SK-N-SH (cell line): Measurements from ENCODE around the gene DSCAM. TPM values are rescaled to one million over a fixed set of nuclear protein-coding genes. Genes with fewer than 3 reads are reported as not detected.

Experiments used
- CTCF ChIA-PET: fragments of 300-600, 350-600 bp; formaldehyde crosslinking; extraction: SDS; loops from one replicate; lab custom pipeline; 2021; lab: Yijun Ruan, JAX
- POLR2A ChIA-PET: fragments of 350-600 bp; sonication (Branson Sonifier 250); formaldehyde crosslinking; extraction: SDS; loops from one replicate; lab custom pipeline; 2020; ENCODE audit warnings: antibody characterized with exemption, inconsistent platforms; lab: Yijun Ruan, JAX
- DNase-seq: peaks from one replicate; pipeline ENCODE4 v3.0.0; 2012
- H2AFZ ChIP-seq: fragments of 200-600 bp; sonication (generic); 2 replicates; pipeline ENCODE4 v1.8.1; 2016; ENCODE audit warnings: antibody characterized with exemption, mild to moderate bottlenecking, low read depth
- H3F3A ChIP-seq: fragments of 200-600 bp; sonication (generic); replicated peaks from 2 replicates; pipeline ENCODE3; 2016; ENCODE audit warnings: antibody characterized with exemption, mild to moderate bottlenecking; ENCODE audit not compliant: insufficient read depth
- H3K27ac ChIP-seq, 2 experiments: fragments of 200-500 bp in 1 of 2; fragments of 200-600 bp in 1 of 2; sonication (Bioruptor generic) in 1 of 2; sonication (generic), shearing (Covaris generic) in 1 of 2; 2 replicates each; pipeline versions ENCODE4 v1.5.1 to v1.6.1; 2014 to 2016; ENCODE audit warnings: low read depth in 2 of 2, inconsistent platforms in 1 of 2, low read length in 1 of 2, mild to moderate bottlenecking in 1 of 2, mixed read lengths in 1 of 2
- H3K27me3 ChIP-seq: fragments of 200-600 bp; sonication (generic), shearing (Covaris generic); 2 replicates; pipeline ENCODE4 v1.6.1; 2016; ENCODE audit warnings: mixed run types; ENCODE audit not compliant: insufficient read depth
- H3K36me3 ChIP-seq, 2 experiments: fragments of 200-500 bp in 1 of 2; fragments of 200-600 bp in 1 of 2; sonication (Bioruptor generic) in 1 of 2; sonication (generic) in 1 of 2; replicated peaks in 1 of 2; 2 replicates each; pipeline versions ENCODE3 to v1.5.1; 2014 to 2016; ENCODE audit warnings: low read length in 1 of 2, mild to moderate bottlenecking in 1 of 2; ENCODE audit not compliant: insufficient read depth in 2 of 2, control insufficient read depth in 1 of 2
- H3K4me1 ChIP-seq, 2 experiments: fragments of 200-500 bp in 1 of 2; fragments of 200-600 bp in 1 of 2; sonication (Bioruptor generic) in 1 of 2; sonication (generic), shearing (Covaris generic) in 1 of 2; 2 replicates each; pipeline versions ENCODE4 v1.5.1 to v1.6.1; 2014 to 2016; ENCODE audit warnings: low read depth in 1 of 2, low read length in 1 of 2, mixed run types in 1 of 2; ENCODE audit not compliant: insufficient read depth in 2 of 2, control insufficient read depth in 1 of 2
- H3K4me2 ChIP-seq: fragments of 200-600 bp; sonication (generic), shearing (Covaris generic); 2 replicates; pipeline ENCODE4 v1.6.1; 2017; ENCODE audit warnings: mixed run types
- H3K4me3 ChIP-seq, 2 experiments: fragments of 200-500 bp in 1 of 2; fragments of 200-600 bp in 1 of 2; sonication (Bioruptor generic) in 1 of 2; sonication (generic), shearing (Covaris generic) in 1 of 2; 2 replicates each; pipeline versions ENCODE4 v1.5.1 to v1.8.1; 2014 to 2016; ENCODE audit warnings: low read depth in 2 of 2, inconsistent platforms in 1 of 2, low read length in 1 of 2, mild to moderate bottlenecking in 1 of 2, mixed read lengths in 1 of 2, moderate library complexity in 1 of 2
- H3K79me2 ChIP-seq: fragments of 200-600 bp; sonication (generic); 2 replicates; pipeline ENCODE4 v1.8.1; 2017; ENCODE audit warnings: mild to moderate bottlenecking; ENCODE audit not compliant: insufficient read depth
- H3K9ac ChIP-seq: fragments of 200-600 bp; sonication (generic); 2 replicates; pipeline ENCODE4 v1.6.1; 2017; ENCODE audit warnings: mixed run types
- H3K9me2 ChIP-seq: fragments of 200-600 bp; sonication (generic); 2 replicates; pipeline ENCODE4 v1.6.1; 2017; ENCODE audit warnings: mixed run types
- H3K9me3 ChIP-seq: fragments of 200-600 bp; sonication (generic); 2 replicates; pipeline ENCODE4 v1.6.1; 2017; ENCODE audit warnings: mixed run types, mild to moderate bottlenecking, moderate library complexity
- H4K20me1 ChIP-seq: fragments of 200-600 bp; sonication (generic); 2 replicates; pipeline ENCODE4 v1.6.1; 2017; ENCODE audit warnings: mild to moderate bottlenecking, mixed run types; ENCODE audit not compliant: insufficient read depth
- CHD2 ChIP-seq: fragments of 150-350 bp; IDR thresholded peaks from 2 replicates; pipeline ENCODE4 v1.6.1; 2018; ENCODE audit warnings: low read length; ENCODE audit not compliant: partially characterized antibody
- EZH2phosphoT487 ChIP-seq: fragments of 200-600 bp; sonication (generic); IDR thresholded peaks from 2 replicates; pipeline ENCODE4 v1.6.1; 2017; ENCODE audit warnings: low read depth, mixed run types, mild to moderate bottlenecking, antibody characterized with exemption, moderate library complexity, borderline replicate concordance
- FOSL2 ChIP-seq: IDR thresholded peaks from 2 replicates; pipeline ENCODE4 v1.4.0; 2012; ENCODE audit warnings: low read depth, mild to moderate bottlenecking, moderate library complexity, borderline replicate concordance
- FOXM1 ChIP-seq: IDR thresholded peaks from 2 replicates; pipeline ENCODE4 v1.4.0; 2012; ENCODE audit warnings: low read depth, mild to moderate bottlenecking
- GABPA ChIP-seq: IDR thresholded peaks from 2 replicates; pipeline ENCODE4 v1.4.0; 2012; ENCODE audit warnings: low read depth, mild to moderate bottlenecking
- GATA2 ChIP-seq: sonication (generic); formaldehyde crosslinking; IDR thresholded peaks from 2 replicates; pipeline ENCODE4 v1.5.0; 2020; ENCODE audit warnings: mild to moderate bottlenecking, missing genetic modification reagents
- MXI1 ChIP-seq: IDR thresholded peaks from 2 replicates; pipeline ENCODE4 v1.6.1; 2012; ENCODE audit warnings: mild to moderate bottlenecking, low read depth, low read length, improper control_type of control experiment
- NFIC ChIP-seq: IDR thresholded peaks from 2 replicates; pipeline ENCODE4 v1.4.0; 2012; ENCODE audit warnings: borderline replicate concordance
- NRF1 ChIP-seq: IDR thresholded peaks from 2 replicates; pipeline ENCODE4 v1.6.1; 2012; ENCODE audit warnings: low read depth, mild to moderate bottlenecking, low read length
- PBX3 ChIP-seq: IDR thresholded peaks from 2 replicates; pipeline ENCODE4; 2012
- POLR2AphosphoS5 ChIP-seq: IDR thresholded peaks from 2 replicates; pipeline ENCODE4 v1.6.1; 2012; ENCODE audit warnings: low read depth, low read length
- RCOR1 ChIP-seq: fragments of 150-350 bp; IDR thresholded peaks from 2 replicates; pipeline ENCODE4 v1.6.1; 2017; ENCODE audit warnings: antibody characterized with exemption, low read length
- RXRA ChIP-seq: IDR thresholded peaks from 2 replicates; pipeline ENCODE4 v1.4.0; 2012; ENCODE audit warnings: low read depth, mild to moderate bottlenecking, borderline replicate concordance
- SMC3 ChIP-seq: IDR thresholded peaks from 2 replicates; pipeline ENCODE4 v1.6.1; 2012; ENCODE audit warnings: low read depth, low read length, improper control_type of control experiment
- TCF12 ChIP-seq: IDR thresholded peaks from 2 replicates; pipeline ENCODE4 v1.4.0; 2012
- TEAD4 ChIP-seq: IDR thresholded peaks from 2 replicates; pipeline ENCODE4 v1.4.0; 2012; ENCODE audit warnings: mild to moderate bottlenecking, borderline replicate concordance; ENCODE audit not compliant: insufficient read depth
- USF1 ChIP-seq: IDR thresholded peaks from 2 replicates; pipeline ENCODE4 v1.4.0; 2012; ENCODE audit warnings: low read depth, borderline replicate concordance
- YY1 ChIP-seq: IDR thresholded peaks from 2 replicates; pipeline ENCODE4 v1.4.0; 2012; ENCODE audit warnings: low read depth, mild to moderate bottlenecking
- WGBS: methylation state at CpG from one replicate; pipeline ENCODE4 v1.1.6; 2017; ENCODE audit warnings: low lambda C conversion rate; 5-methylcytosine and 5-hydroxymethylcytosine counted together
- polyA plus RNA-seq, 3 experiments: library from polyadenylated mRNA; depleted of rRNA; stranded (reverse); fragments of >200 nt; gene quantifications; 2 replicates each; pipeline ENCODE4 v1.2.3, GENCODE V29; 2012
- TF ChIP-seq, protein P1 (sequence below): fragments of 150-350 bp; IDR thresholded peaks from 2 replicates; pipeline ENCODE4 v1.6.1; 2016; ENCODE audit warnings: mild to moderate bottlenecking, low read depth, low read length

Gene DSCAM
- polyA plus RNA-seq, 1 of the 3 experiments (the other 2 are of a cell fraction): not detected

GRCh38 chr21:40830836-40831235 lies 16.1 kb downstream of the DSCAM start:
- WGBS: 29% methylated on average over 4 of the region's 4 CpGs
- H3K4me1 ChIP-seq: peaks cover 0 to 6% of the 10 kb centered on the region in 2 experiments; a peak in 1 of 4 replicates
- no peaks in the 10 kb centered on the region for H3F3A ChIP-seq
- H4K20me1 ChIP-seq: no peaks in the 10 kb centered on the region
- CTCF ChIA-PET: interaction anchor here (1.0 kb wide), 1 partner anchor 10 kb away, joined by 3 read pairs; no protein-coding TSS in a partner anchor
- H3K36me3 ChIP-seq: no peaks in the 10 kb centered on the region
- no peaks in the 10 kb centered on the region for H3K9me2 ChIP-seq
- H2AFZ ChIP-seq: no peak overlapping the region
- H3K79me2 ChIP-seq: no peaks in the 10 kb centered on the region
- DNase-seq: no peak
- H3K27me3 ChIP-seq: no peaks in the 10 kb centered on the region
- no peak overlapping the region for H3K9ac ChIP-seq
- POLR2A ChIA-PET: no interaction called here
- H3K27ac ChIP-seq: no peak overlapping the region
- TF ChIP-seq CHD2 (no peak), USF1 (no peak)
- no peak overlapping the region for H3K4me3 ChIP-seq
- no peak overlapping the region for H3K4me2 ChIP-seq
- 0 out of 2 replicates have a peak, but pooled peaks cover 5% of the 10 kb centered on the region for H3K9me3 ChIP-seq

DNA sequence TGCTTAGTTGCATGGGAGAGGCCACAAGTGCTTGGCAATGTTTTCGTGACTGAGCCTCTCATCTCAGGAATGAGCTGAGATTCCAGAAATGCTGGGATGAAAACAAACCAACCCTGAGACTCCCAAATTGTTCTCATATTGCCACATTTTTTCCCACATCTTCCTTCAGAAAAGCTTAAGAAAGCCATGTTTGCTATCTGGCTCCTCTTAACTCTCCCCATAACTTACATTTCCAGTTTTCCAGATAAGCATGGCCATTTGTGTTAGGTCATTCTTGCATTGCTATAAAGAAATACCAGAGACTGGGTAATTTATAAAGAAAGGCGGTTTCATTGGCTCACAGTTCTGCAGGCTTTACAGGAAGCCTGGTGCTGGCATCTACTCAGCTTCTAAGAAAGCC lies 17.2 kb downstream of the DSCAM start:
- peaks cover 0 to 6% of the 10 kb centered on the region in 2 experiments; a peak in 1 of 4 replicates for H3K4me1 ChIP-seq
- no peaks in the 10 kb centered on the region for H3F3A ChIP-seq
- no peaks in the 10 kb centered on the region for H4K20me1 ChIP-seq
- no peak overlapping the region for H3K4me3 ChIP-seq
- WGBS: 22% methylated on average over 2 of the region's 2 CpGs
- H3K79me2 ChIP-seq: no peaks in the 10 kb centered on the region
- H3K27me3 ChIP-seq: no peaks in the 10 kb centered on the region
- H3K36me3 ChIP-seq: no peaks in the 10 kb centered on the region
- H3K4me2 ChIP-seq: no peak overlapping the region
- H3K9ac ChIP-seq: no peak overlapping the region
- H2AFZ ChIP-seq: no peak overlapping the region
- no peak for DNase-seq
- no peak overlapping the region for H3K27ac ChIP-seq
- no peaks in the 10 kb centered on the region for H3K9me2 ChIP-seq
- 0 out of 2 replicates have a peak, but pooled peaks cover 5% of the 10 kb centered on the region for H3K9me3 ChIP-seq
- TF ChIP-seq TCF12 (no peak), GATA2 (CRISPR knock-in tag) (no peak)
- POLR2A ChIA-PET: no interaction called here
- CTCF ChIA-PET: interaction anchor here (1.8 kb wide), 1 partner anchor 363 kb away, joined by 7 read pairs; no protein-coding TSS in a partner anchor

GRCh38 chr21:40829308-40829707 lies 17.6 kb downstream of the DSCAM start:
- Histone ChIP-seq H3K9ac (no peak overlapping the region), H3K79me2 (no peaks in the 10 kb centered on the region), H2AFZ (no peak overlapping the region), H3K4me2 (no peak overlapping the region), H4K20me1 (no peaks in the 10 kb centered on the region), H3K4me3 (no peak overlapping the region), H3K36me3 (no peaks in the 10 kb centered on the region), H3K4me1 (peaks cover 0 to 6% of the 10 kb centered on the region in 2 experiments; a peak in 1 of 4 replicates), H3K27ac (no peak overlapping the region), H3F3A (no peaks in the 10 kb centered on the region), H3K9me3 (0 out of 2 replicates have a peak, but pooled peaks cover 5% of the 10 kb centered on the region), H3K27me3 (no peaks in the 10 kb centered on the region), H3K9me2 (no peaks in the 10 kb centered on the region)
- DNase-seq: no peak
- ChIA-PET CTCF (interaction anchor here (1.8 kb wide), 1 partner anchor 362 kb away, joined by 7 read pairs; no protein-coding TSS in a partner anchor), POLR2A (no interaction called here)
- 54% methylated on average over 5 of the region's 5 CpGs for WGBS
- TF ChIP-seq PBX3 (no peak), RCOR1 (no peak), SMC3 (no peak), NFIC (no peak), EZH2phosphoT487 (no peak), NRF1 (no peak), YY1 (no peak), GABPA (no peak), CHD2 (no peak), TEAD4 (no peak), FOSL2 (no peak), RXRA (no peak), FOXM1 (no peak), POLR2AphosphoS5 (no peak), MXI1 (no peak)
- TF ChIP-seq, protein P1, sequence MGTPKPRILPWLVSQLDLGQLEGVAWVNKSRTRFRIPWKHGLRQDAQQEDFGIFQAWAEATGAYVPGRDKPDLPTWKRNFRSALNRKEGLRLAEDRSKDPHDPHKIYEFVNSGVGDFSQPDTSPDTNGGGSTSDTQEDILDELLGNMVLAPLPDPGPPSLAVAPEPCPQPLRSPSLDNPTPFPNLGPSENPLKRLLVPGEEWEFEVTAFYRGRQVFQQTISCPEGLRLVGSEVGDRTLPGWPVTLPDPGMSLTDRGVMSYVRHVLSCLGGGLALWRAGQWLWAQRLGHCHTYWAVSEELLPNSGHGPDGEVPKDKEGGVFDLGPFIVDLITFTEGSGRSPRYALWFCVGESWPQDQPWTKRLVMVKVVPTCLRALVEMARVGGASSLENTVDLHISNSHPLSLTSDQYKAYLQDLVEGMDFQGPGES: no peak
